VCaP (cell line): ENCODE data around the gene ZNF335.

ENCODE experiments used
- H3K27ac ChIP-seq: fragments of 450-650 bp; 2 replicates; pipeline ENCODE4 v1.5.1; 2017
- TF ChIP-seq, protein P1 (sequence below): fragments of 450-650 bp; conservative IDR thresholded peaks from 2 replicates; pipeline ENCODE4 v1.5.1; 2017; ENCODE audit warnings: mild to moderate bottlenecking, moderate library complexity

Gene ZNF335, protein sequence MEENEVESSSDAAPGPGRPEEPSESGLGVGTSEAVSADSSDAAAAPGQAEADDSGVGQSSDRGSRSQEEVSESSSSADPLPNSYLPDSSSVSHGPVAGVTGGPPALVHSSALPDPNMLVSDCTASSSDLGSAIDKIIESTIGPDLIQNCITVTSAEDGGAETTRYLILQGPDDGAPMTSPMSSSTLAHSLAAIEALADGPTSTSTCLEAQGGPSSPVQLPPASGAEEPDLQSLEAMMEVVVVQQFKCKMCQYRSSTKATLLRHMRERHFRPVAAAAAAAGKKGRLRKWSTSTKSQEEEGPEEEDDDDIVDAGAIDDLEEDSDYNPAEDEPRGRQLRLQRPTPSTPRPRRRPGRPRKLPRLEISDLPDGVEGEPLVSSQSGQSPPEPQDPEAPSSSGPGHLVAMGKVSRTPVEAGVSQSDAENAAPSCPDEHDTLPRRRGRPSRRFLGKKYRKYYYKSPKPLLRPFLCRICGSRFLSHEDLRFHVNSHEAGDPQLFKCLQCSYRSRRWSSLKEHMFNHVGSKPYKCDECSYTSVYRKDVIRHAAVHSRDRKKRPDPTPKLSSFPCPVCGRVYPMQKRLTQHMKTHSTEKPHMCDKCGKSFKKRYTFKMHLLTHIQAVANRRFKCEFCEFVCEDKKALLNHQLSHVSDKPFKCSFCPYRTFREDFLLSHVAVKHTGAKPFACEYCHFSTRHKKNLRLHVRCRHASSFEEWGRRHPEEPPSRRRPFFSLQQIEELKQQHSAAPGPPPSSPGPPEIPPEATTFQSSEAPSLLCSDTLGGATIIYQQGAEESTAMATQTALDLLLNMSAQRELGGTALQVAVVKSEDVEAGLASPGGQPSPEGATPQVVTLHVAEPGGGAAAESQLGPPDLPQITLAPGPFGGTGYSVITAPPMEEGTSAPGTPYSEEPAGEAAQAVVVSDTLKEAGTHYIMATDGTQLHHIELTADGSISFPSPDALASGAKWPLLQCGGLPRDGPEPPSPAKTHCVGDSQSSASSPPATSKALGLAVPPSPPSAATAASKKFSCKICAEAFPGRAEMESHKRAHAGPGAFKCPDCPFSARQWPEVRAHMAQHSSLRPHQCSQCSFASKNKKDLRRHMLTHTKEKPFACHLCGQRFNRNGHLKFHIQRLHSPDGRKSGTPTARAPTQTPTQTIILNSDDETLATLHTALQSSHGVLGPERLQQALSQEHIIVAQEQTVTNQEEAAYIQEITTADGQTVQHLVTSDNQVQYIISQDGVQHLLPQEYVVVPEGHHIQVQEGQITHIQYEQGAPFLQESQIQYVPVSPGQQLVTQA (N-terminal part only)

DNA sequence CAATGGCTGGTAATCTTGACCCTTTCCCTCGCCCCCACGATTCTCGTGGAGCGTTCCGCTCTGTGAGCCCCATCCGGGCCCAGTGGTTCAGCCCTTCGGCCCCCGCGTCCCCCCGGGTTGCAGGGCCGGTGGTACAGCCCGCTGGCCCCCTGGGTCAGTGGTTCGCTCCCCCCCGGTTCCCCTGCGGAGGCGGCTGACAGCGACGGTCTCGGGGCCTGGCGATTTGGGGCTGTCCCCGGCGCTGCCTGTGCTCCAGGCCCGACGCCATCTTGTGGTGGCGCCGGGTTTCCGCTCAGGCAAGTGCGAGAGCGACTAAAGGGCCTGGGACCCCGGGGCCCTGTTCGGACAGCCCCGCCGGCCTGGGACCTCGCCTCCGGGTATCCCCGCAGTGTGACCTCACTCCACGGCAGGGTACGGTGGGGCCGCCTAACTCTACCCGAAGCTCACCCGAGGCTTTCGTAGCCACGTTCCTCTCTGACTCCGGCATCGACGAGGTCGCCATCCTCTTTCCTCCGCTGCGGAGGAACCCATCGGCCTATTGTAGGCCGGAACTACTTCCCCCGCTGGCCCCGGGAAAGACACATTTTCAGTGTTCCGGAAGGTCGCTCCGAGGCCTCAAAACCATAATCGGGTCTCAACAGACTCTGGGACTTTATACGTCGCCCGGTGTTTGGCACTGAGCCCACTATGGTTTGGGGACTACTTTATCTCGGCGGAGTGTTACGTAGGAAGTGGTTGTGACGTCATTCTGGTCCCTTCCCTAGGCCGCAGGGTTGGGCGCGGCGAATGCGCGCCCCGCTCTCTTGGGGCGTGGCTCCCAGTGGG lies at the start of gene ZNF335:
Gene ZNF335 (minus strand): TSS at position 529 of the 825 bp plus-strand sequence. CDS start 793 bp downstream, outside the sequence.
- TF ChIP-seq, protein P1, sequence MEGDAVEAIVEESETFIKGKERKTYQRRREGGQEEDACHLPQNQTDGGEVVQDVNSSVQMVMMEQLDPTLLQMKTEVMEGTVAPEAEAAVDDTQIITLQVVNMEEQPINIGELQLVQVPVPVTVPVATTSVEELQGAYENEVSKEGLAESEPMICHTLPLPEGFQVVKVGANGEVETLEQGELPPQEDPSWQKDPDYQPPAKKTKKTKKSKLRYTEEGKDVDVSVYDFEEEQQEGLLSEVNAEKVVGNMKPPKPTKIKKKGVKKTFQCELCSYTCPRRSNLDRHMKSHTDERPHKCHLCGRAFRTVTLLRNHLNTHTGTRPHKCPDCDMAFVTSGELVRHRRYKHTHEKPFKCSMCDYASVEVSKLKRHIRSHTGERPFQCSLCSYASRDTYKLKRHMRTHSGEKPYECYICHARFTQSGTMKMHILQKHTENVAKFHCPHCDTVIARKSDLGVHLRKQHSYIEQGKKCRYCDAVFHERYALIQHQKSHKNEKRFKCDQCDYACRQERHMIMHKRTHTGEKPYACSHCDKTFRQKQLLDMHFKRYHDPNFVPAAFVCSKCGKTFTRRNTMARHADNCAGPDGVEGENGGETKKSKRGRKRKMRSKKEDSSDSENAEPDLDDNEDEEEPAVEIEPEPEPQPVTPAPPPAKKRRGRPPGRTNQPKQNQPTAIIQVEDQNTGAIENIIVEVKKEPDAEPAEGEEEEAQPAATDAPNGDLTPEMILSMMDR = no peak
- H3K27ac ChIP-seq = peak within 1 kb of the TSS; percentile 100

DNA sequence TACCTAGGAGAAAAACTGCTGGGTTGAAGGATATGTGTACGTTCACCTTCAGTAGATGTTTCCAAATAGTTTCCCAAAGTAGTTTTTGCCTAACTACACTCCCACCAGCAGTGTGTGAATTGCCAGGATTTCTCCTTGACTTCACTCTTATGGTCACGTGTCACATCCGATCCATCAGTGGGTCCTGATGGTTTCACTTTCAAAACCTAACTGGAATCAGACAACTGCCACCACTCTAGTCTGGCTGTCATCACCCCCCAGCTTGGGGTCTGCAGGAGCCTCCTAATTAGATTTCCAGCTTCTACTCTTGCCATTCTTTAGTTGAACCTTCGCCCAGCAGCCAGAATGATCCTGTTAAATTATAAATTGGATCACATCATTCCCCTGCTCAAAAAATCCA lies 48.6 kb upstream of the ZNF335 start:
- TF ChIP-seq, protein P1 = no peak
- H3K27ac ChIP-seq = no peak overlapping the region

DNA sequence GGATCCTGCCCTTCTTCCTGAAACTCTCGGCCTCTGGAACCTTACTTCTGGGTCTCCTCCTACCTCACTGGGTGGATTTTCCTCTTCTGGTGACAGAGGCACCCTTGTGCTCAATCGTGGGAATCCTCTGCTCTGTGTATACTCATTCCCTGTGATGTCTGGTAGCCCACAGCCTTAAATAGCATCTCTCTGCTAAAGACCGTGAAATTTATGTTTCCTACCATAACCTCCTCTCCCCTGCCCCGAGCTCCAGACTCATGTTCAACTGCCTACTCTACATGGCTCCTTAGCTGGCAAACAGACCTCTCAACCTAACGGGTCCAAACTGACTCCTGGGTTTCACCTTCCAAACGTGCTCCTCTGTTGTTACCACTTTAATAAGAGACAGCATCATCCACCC lies 46.6 kb upstream of the ZNF335 start:
- no peak overlapping the region for H3K27ac ChIP-seq
- TF ChIP-seq, protein P1 = no peak

DNA sequence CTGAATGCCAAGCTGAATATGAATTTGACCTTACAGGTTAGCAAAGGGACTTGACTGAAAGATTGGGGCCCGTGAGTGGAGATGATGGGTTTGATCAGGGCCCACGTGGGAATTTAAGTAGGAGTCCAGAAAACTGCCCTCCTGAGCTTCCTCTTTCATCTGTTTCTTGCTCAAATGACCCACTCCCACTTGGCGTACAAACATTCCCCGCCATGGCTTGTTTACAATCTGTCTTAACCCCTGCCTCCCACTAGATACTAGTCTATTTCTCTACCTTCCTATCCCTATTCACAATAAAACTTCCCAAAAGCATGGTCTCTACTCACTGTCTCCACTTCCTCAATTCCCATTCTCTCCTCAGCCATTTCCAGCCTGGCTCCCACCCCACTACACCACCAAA lies 46.1 kb upstream of the ZNF335 start:
- TF ChIP-seq, protein P1 = no peak
- H3K27ac ChIP-seq = no peak overlapping the region

DNA sequence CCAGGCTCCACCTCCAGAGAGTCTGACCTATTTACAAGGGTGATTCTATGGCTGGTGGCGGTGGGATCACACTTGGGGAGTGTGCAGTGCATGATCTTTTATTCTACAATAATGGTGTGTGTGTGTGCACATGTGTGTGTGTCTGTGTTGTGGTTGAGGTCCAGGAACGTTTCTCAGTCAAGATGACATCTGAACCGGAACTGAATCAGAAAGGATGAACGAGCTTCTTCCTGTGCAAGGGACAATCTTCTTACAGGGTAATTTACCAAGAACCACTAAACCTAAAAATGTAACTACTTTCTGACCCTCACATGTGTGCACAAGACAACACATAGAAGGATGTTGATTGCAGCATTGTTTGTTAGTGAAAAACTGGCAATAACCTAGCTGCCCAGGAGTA lies 45.3 kb upstream of the ZNF335 start:
- TF ChIP-seq, protein P1 = no peak
- no peak overlapping the region for H3K27ac ChIP-seq

DNA sequence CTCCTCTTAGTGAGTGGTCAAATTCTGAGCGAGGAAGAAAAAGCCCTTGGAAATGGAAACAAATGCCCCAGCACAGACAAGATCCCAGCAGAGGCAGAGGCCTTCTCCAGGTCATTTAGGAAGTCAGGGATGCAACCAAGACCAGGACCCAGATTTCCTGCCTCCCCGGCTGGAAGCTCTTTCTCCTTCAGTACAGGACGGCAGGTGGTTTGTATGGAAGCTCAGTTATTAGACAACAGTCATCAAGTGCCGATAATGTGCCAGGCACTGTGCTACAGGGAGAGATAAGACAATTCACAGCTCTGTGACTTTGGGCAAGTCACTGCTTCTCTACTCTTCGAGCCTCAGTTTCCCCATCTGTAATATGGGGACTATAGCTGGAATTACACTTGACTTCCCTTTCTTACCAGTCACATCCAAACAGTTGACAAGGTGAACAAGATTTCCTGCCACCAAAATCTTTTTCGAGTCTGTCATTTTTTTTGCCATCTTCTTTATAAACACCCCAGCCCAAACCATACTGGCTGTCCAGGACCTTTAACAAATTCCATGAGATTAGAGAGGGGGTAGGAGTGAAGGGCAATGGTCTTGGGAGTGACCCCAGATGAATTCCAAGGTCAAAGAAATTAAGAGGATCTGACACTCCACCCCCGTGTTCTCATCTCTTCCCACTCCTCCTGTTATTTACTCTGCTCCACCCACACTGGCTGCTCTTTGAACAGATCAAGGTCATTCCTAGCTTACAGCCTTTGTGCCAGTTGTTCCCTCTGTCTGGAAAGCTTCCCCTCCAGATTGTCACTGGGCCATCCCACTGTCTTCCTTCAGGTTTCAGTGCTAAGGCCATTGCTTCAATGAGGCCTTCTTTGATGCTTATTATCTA lies 42.8 kb upstream of the ZNF335 start:
- no peak overlapping the region for H3K27ac ChIP-seq

More for the DNA sequence above, 42.8 kb upstream of the ZNF335 start:
- TF ChIP-seq, protein P1 = no peak
